ENCODE measurements around the gene SLC6A19. TPM values are rescaled to one million over a fixed set of nuclear protein-coding genes. Genes with fewer than 3 reads are reported as not detected.
"Not testable (repeated sequence)": the region's sequence is repeated elsewhere in the genome, so short reads cannot be mapped to it uniquely, and the experiment has no call there.

Gene SLC6A19
- not detected in 2 replicates for total RNA-seq

- intact Hi-C loops (cut with micrococcal nuclease): no loop called here
Measured at GRCh38 chr5:1201327-1202025, at the start of gene SLC6A19. SLC6A19 (plus strand) TSS chr5:1201595; CDS start chr5:1201651, 56 bp downstream.

GRCh38 chr5:1152156-1152555 lies 49.2 kb upstream of the SLC6A19 start:
- intact Hi-C loops (cut with micrococcal nuclease): no loop called here

- intact Hi-C loops (cut with micrococcal nuclease): no loop called here
Measured at GRCh38 chr5:1152771-1153282, 48.6 kb upstream of the SLC6A19 start.

GRCh38 chr5:1153428-1153827 lies 48.0 kb upstream of the SLC6A19 start:
- intact Hi-C loops (cut with micrococcal nuclease): no loop called here

GRCh38 chr5:1155191-1156032 lies 46.0 kb upstream of the SLC6A19 start:
- intact Hi-C loops (cut with micrococcal nuclease): no loop called here

- intact Hi-C loops (cut with micrococcal nuclease): no loop called here
Measured at GRCh38 chr5:1156033-1156753, 45.2 kb upstream of the SLC6A19 start.

- intact Hi-C loops (cut with micrococcal nuclease): no loop called here
Measured at GRCh38 chr5:1156754-1157460, 44.5 kb upstream of the SLC6A19 start.

- intact Hi-C loops (cut with micrococcal nuclease): not testable (repeated sequence)
Measured at GRCh38 chr5:1157461-1157986, 43.9 kb upstream of the SLC6A19 start.

GRCh38 chr5:1158647-1159340 lies 42.6 kb upstream of the SLC6A19 start:
- intact Hi-C loops (cut with micrococcal nuclease): no loop called here

GRCh38 chr5:1159341-1159675 lies 42.1 kb upstream of the SLC6A19 start:
- intact Hi-C loops (cut with micrococcal nuclease): no loop called here

GRCh38 chr5:1159774-1160406 lies 41.5 kb upstream of the SLC6A19 start:
- intact Hi-C loops (cut with micrococcal nuclease): loop anchor here (10.0 kb wide), 1 partner anchor 155 kb away; no protein-coding TSS in a partner anchor

GRCh38 chr5:1161108-1161832 lies 40.1 kb upstream of the SLC6A19 start:
- intact Hi-C loops (cut with micrococcal nuclease): loop anchor here (10.0 kb wide), 1 partner anchor 154 kb away; no protein-coding TSS in a partner anchor

GRCh38 chr5:1161833-1162229 lies 39.6 kb upstream of the SLC6A19 start:
- intact Hi-C loops (cut with micrococcal nuclease): loop anchor here (10.0 kb wide), 1 partner anchor 153 kb away; no protein-coding TSS in a partner anchor

GRCh38 chr5:1162276-1162675 lies 39.1 kb upstream of the SLC6A19 start:
- intact Hi-C loops (cut with micrococcal nuclease): loop anchor here (10.0 kb wide), 1 partner anchor 153 kb away; no protein-coding TSS in a partner anchor

- intact Hi-C loops (cut with micrococcal nuclease): loop anchor here (10.0 kb wide), 1 partner anchor 152 kb away; no protein-coding TSS in a partner anchor
Measured at GRCh38 chr5:1162751-1163150, 38.6 kb upstream of the SLC6A19 start.

- intact Hi-C loops (cut with micrococcal nuclease): loop anchor here (10.0 kb wide), 1 partner anchor 151 kb away; no protein-coding TSS in a partner anchor
Measured at GRCh38 chr5:1163366-1163765, 38.0 kb upstream of the SLC6A19 start.

GRCh38 chr5:1163879-1164278 lies 37.5 kb upstream of the SLC6A19 start:
- intact Hi-C loops (cut with micrococcal nuclease): loop anchor here (10.0 kb wide), 1 partner anchor 151 kb away; no protein-coding TSS in a partner anchor

All from T-helper 1 cell treated with Interleukin-12 subunit alpha and Interleukin-12 subunit beta and Interleukin-4 antibody, amounts not matched to agents 30 ng/mL and 1 ng/mL, for 36 hours (primary cell).